Liver (tissue), 3 donors: ENCODE data around the gene GLIPR1L1.

Experiments
- SP1 ChIP-seq: IDR thresholded peaks from 2 replicates; pipeline ENCODE4 v1.6.1; 2018; ENCODE audit warnings: antibody characterized with exemption, mild to moderate bottlenecking
- TF ChIP-seq, protein P1 (sequence below): IDR thresholded peaks from 2 replicates; pipeline ENCODE4 v1.6.1; 2016; ENCODE audit warnings: antibody characterized with exemption
- TF ChIP-seq, protein P2 (sequence below): fragments of 150-350 bp; IDR thresholded peaks from 2 replicates; pipeline ENCODE4 v1.5.1; 2017; ENCODE audit warnings: improper control_type of control experiment, low read depth, low read length; ENCODE audit not compliant: missing input control
- donor health status: healthy.
- donor health status: healthy.

DNA sequence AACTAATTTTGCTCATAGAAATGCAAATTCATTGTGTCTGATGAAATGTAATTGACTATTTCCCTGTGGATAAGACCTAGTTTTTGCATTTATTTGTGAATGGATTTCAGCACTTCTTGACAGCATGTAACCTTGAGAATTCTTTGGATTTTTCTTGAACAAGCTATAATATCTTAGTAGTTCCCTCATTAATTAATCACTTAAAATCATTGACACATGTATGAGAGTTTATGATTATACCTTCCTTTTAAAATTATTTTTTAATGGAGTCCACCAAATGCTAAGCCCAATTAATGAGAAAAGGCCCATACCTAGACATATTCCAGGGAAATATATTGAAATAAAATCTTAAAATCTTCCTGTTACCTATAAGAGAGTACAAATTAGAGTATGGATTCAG lies 73.2 kb downstream of the GLIPR1L1 start:
- TF ChIP-seq, protein P1, sequence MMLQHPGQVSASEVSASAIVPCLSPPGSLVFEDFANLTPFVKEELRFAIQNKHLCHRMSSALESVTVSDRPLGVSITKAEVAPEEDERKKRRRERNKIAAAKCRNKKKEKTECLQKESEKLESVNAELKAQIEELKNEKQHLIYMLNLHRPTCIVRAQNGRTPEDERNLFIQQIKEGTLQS = no peak
- TF ChIP-seq, protein P2, sequence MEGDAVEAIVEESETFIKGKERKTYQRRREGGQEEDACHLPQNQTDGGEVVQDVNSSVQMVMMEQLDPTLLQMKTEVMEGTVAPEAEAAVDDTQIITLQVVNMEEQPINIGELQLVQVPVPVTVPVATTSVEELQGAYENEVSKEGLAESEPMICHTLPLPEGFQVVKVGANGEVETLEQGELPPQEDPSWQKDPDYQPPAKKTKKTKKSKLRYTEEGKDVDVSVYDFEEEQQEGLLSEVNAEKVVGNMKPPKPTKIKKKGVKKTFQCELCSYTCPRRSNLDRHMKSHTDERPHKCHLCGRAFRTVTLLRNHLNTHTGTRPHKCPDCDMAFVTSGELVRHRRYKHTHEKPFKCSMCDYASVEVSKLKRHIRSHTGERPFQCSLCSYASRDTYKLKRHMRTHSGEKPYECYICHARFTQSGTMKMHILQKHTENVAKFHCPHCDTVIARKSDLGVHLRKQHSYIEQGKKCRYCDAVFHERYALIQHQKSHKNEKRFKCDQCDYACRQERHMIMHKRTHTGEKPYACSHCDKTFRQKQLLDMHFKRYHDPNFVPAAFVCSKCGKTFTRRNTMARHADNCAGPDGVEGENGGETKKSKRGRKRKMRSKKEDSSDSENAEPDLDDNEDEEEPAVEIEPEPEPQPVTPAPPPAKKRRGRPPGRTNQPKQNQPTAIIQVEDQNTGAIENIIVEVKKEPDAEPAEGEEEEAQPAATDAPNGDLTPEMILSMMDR = no peak
- TF ChIP-seq SP1 = no peak
